ENCODE results near the gene NFIB.

DNA sequence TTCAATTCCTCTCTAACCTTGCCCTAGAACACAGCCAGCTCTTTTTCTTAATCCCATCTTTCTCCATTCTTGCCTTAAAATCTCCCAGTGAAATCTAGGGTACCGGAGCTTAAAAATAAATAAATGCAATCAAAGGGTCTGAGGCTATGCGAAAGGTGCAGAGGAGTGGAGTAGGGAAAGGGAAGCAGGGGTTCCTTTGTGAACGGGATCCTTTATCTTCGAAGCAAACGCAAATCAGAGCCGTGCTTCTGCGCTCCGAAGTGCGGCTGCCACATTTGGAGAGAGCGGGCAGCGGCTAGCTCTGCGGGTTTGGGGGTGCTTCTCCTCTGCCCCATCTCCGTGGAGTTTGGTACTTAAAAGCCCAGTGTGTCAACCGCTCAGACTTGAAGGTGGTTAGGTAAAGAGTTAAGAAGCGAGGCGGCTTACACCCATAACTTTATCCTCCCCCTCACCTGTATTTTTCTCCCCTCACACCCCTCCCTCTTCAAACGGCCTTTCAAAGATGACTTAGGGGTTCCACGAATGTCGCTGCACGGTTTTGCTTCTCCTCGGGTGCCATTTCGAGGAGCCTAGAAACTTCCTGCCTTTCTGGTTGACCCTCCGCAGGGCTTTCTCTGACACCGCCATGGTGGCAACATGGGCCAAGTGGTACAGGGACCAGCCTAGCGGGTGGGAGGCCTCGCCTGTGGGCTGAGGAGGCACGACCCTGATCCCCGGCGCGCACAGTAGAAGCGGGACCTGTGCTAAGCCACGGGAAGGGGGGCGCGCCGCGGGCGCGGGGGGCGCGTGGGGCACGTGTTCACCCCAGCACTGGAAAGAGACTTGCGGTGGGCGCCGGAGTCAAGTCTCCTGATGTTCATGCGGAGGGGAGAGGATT is 31.7 kb upstream of the NFIB start:
- TF ChIP-seq, protein P1, sequence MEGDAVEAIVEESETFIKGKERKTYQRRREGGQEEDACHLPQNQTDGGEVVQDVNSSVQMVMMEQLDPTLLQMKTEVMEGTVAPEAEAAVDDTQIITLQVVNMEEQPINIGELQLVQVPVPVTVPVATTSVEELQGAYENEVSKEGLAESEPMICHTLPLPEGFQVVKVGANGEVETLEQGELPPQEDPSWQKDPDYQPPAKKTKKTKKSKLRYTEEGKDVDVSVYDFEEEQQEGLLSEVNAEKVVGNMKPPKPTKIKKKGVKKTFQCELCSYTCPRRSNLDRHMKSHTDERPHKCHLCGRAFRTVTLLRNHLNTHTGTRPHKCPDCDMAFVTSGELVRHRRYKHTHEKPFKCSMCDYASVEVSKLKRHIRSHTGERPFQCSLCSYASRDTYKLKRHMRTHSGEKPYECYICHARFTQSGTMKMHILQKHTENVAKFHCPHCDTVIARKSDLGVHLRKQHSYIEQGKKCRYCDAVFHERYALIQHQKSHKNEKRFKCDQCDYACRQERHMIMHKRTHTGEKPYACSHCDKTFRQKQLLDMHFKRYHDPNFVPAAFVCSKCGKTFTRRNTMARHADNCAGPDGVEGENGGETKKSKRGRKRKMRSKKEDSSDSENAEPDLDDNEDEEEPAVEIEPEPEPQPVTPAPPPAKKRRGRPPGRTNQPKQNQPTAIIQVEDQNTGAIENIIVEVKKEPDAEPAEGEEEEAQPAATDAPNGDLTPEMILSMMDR (IDR thresholded peaks at IDR 0.05): no peak
- no peak for TF ChIP-seq EP300 (IDR thresholded peaks at IDR 0.05; ENCODE audit: low read depth)
